D721Med (cell line): ENCODE measurements around the gene RFLNA.
"Not testable (repeated sequence)": the region's sequence is repeated elsewhere in the genome, so short reads cannot be mapped to it uniquely, and the experiment has no call there.

Experiments used
- DNase-seq: peaks from one replicate; pipeline ENCODE4 v3.0.0; 2011; ENCODE audit warnings: low spot score; ENCODE audit not compliant: insufficient read length
- FAIRE-seq: peaks from 2 replicates; lab custom pipeline; 2011; peaks lifted over from hg19 to GRCh38; lab: Jason Lieb, UNC
- TF ChIP-seq, protein P1 (sequence below): IDR thresholded peaks from 2 replicates; pipeline ENCODE4 v1.5.1; 2012; ENCODE audit warnings: mild to moderate bottlenecking, control low read depth; ENCODE audit not compliant: insufficient read depth; ENCODE audit errors: missing control alignments

RFLNA gene

DNA sequence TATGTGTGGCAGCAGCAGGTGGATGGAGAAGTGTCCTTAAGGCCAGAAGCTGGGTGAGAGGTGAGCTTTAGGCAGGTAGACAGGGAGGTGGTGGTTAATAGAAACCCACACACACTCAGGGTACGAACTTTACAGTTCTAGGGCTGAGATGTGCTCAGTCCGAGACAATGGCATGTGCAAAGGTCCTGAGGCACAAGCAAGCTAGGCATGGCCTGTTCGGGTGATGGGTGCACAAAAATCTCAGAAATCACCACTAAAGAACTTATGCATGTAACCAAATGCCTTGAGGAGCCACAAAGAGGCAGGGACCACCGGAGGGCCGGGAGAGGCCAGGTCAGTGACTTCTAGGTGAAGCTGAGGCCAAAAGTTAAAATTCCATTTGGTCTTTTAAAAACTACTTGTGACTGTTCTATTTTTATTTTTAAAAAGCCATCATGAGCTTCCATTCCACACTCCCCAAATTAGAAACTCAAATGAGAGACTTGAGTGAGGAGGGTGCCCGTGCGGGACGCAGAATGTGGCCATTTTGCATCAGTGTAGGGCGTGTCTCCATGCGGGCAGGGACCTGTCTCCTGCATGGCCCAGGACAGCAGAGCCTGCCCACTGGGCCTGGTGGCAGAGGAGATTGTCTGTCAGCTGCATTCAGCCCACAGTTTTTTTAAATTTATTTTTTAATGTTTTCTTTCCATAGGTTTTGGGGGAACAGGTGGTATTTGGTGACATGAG is 4.0 kb downstream of the RFLNA start:
- DNase-seq = no peak
- TF ChIP-seq, protein P1, sequence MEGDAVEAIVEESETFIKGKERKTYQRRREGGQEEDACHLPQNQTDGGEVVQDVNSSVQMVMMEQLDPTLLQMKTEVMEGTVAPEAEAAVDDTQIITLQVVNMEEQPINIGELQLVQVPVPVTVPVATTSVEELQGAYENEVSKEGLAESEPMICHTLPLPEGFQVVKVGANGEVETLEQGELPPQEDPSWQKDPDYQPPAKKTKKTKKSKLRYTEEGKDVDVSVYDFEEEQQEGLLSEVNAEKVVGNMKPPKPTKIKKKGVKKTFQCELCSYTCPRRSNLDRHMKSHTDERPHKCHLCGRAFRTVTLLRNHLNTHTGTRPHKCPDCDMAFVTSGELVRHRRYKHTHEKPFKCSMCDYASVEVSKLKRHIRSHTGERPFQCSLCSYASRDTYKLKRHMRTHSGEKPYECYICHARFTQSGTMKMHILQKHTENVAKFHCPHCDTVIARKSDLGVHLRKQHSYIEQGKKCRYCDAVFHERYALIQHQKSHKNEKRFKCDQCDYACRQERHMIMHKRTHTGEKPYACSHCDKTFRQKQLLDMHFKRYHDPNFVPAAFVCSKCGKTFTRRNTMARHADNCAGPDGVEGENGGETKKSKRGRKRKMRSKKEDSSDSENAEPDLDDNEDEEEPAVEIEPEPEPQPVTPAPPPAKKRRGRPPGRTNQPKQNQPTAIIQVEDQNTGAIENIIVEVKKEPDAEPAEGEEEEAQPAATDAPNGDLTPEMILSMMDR = no peak
- FAIRE-seq = no peak

DNA sequence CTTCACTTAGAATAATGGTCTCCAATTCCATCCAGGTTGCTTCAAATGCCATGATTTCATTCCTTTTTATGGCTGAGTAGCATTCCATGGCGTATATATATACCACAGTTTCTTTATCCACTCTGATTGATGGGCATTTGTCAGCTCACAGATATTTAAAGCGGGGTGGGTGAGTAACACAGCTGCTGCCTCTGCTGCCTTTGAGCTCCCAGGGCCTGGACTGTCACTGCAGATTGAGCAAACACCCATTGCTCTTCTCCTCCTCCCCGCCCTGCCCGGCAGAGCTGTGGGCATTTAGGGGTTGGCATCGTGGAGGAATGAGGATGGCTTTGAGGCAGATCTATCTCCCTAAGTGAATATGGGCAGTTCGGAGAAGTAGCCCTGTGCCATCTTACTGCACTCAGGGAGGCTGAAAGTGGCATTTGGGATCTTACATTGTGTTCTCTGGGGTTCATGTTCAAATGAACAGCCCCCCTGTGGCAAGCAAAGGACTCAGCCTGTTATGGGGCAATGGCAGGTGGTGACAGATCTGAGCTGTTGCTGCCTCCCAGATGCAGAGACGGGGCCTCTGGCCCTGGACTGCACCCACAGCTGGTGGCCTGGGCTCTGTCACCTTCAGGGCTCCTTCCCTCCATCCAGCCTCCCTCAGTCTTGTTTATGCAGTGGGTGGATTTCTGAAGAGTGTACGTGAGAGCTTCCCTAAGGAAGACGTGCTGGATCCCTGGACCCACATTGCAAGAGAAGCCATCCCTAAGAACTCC is 4.9 kb downstream of the RFLNA start:
- FAIRE-seq = no peak
- DNase-seq = no peak
- TF ChIP-seq, protein P1 = no peak

DNA sequence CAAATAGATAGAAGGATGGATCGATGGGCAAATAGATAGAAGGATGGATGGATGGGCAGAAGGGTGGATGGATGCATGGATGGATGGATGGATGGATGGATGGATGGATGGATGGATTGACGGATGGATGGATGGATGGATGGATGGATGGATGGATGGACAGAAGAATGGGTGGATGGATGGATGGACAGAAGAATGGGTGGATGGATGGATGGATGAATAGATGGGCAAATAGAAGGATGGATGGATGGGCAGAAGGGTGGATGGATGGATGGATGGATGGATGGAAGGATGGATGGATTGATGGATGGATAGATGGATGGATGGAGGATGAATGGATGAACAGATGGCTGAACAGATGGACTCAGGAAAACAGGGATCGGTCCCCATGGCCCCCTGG is 5.8 kb downstream of the RFLNA start:
- DNase-seq, FAIRE-seq: not testable (repeated sequence)

DNA sequence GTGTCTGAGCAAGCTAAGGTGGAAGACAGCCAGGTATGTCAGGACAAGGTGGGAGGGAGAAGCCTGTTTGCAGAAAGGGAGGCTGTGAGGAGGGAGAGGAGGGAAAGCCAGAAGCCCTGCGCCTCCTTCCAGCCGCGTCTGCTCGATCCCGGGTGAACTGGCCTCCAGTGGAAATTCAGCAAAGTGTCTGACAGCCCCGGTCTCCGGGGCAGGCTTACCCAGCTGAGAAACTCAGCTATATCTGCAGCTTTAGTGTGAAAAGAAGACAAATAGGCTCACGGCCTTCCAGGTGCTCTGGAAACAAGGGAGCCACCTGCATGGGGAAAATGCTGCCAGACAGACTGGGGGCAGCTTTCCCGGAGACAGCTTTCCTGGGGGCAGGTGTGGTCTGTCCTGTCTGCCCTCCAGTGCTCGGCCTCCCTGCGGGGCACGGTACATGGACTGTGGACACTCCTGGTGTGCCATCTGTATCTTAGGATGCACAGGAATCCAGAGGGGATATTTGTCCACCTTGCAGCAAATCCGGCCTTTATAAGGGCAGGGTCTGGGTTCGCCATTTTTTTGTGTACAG is 6.3 kb downstream of the RFLNA start:
- FAIRE-seq = no peak
- no peak for DNase-seq
- TF ChIP-seq, protein P1 = no peak

DNA sequence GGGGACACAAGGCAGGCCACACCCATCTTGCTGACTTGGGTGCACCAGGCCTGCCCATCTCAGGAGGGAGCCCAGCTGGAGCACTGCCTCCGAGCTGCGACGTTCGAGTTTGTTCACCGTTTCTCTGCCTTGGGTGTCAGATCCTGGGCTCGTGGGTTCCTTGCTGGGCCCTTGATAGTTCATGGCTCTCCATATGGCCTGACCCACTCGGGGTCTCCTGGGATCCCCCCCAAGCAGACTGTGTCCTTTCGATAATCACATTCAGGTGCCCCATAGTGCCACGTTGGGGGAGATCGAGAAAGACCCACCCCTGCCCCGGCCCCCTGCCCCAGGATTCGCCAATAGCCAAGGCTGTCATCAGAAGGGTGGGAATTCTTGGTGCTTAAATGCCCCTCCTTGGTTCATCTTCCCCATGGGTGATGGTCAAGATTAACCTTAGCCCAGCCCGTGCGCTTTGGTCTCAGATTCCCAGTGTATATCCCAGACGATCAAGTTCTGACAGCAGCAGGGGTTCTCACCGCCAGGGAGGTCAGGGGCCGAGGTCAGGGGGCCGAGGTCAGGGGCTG is 7.4 kb downstream of the RFLNA start:
- FAIRE-seq = no peak
- DNase-seq = no peak
- TF ChIP-seq, protein P1 = no peak

DNA sequence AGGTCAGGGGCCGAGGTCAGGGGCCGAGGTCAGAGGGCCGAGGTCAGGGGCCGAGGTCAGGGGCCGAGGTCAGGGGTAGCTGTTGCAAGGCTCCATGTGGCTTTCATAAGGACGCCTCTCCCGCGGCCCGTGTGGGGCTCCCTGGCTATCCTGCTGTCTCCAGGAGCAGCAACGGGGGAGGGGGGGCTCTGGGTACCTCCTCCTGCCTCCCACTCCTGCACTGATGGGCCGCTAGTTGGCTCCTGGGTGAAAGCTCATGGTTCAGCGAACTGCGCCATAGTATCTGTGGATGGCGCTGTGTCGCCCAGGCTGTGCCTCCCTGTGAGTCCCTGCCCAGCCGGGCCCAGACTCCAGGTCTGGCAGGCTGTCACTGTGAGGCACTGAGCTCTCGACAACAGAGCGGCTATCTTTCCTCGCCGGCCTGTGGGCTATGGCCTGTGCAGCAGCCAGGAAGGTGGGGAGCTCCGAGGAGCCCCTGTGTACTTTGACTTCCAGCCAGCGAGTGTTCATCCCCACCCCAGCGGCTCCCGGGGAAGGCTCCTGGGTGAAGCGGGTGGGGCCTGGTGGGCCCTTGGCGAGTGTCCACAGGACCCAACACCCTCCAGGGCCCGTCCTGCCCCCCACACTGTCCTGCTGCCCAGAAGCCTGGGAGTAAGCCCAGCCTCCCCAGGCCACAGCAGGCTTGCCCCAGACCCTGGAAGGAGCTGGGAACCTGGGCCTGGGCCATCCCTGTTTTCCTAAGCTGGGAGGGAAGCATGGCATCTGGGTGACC is 8.1 kb downstream of the RFLNA start:
- TF ChIP-seq, protein P1 = no peak
- no peak for FAIRE-seq
- DNase-seq = no peak
